HS-5 (cell line): ENCODE results near the gene ACOT11.

Source experiments
- DNase-seq: peaks from one replicate; pipeline ENCODE4 v3.0.0-alpha.2; 2012; ENCODE audit warnings: low read depth

The ACOT11 gene

GRCh38 chr1:54564312-54565112, 16.5 kb downstream of the ACOT11 start:
- no peak for DNase-seq

- no peak for DNase-seq
Measured at GRCh38 chr1:54565113-54565501, 17.1 kb downstream of the ACOT11 start.

GRCh38 chr1:54566438-54567141, 18.6 kb downstream of the ACOT11 start:
- no peak for DNase-seq

DNA sequence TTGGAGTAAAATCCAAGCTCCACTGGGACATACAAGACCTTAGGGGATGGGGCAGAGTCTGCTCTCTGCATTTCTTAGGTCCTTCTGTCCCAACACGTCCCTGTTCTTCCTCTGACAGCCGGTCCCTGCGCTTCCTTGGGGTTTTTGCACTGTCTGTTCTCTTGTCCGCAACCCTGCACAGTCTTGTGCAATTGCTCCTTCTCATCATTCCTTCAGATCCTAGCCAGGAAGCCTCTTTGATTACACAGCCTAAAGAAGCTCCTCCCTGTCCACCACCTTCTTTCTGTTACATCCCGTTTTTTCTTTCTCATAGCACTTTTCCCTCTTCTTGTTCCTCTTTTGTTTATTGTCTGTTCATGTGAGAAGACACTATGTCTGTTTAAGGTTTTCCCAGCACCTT, 19.9 kb downstream of the ACOT11 start:
- no peak for DNase-seq

DNA sequence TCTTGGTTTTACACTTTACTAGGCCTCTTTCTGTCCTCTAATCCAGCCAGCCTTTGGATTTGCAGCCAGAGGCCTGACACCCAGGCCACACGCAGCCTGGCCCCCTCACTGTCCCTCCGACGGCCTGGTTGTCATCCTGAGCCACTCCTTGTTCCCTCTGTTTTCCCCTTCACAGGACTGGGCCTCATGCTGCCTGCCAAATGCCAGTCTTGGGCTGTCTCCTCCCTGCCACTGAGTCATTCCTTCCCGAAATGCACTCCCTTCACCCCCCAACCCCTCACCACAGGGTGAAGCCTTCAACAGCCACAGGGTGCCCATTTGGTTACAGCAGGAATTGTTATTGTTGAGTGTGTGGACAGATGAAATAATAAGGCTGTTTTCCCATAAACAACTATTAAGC, 21.3 kb downstream of the ACOT11 start:
- DNase-seq = no peak

DNA sequence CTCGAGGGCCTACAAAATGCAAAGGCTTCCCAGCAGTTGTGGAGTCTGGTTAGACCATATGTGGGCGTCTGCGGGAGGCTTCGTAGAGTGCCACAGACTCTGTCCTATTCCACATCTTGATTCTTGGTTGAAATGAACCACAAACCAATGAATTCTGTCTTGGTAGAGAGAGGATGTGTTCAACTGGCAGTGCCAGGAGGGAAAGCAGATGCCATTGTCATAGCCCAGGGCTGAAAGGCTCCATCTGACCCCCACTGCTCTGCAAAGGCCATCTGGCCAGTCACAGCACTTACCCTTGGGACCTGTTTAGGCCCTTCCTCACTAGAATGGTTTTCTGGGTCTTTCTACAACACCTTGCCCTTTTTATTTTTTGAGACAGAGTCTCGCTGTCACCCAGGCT, 22.1 kb downstream of the ACOT11 start:
- no peak for DNase-seq

- no peak for DNase-seq
Measured at GRCh38 chr1:54571326-54571725, 23.3 kb downstream of the ACOT11 start.

DNA sequence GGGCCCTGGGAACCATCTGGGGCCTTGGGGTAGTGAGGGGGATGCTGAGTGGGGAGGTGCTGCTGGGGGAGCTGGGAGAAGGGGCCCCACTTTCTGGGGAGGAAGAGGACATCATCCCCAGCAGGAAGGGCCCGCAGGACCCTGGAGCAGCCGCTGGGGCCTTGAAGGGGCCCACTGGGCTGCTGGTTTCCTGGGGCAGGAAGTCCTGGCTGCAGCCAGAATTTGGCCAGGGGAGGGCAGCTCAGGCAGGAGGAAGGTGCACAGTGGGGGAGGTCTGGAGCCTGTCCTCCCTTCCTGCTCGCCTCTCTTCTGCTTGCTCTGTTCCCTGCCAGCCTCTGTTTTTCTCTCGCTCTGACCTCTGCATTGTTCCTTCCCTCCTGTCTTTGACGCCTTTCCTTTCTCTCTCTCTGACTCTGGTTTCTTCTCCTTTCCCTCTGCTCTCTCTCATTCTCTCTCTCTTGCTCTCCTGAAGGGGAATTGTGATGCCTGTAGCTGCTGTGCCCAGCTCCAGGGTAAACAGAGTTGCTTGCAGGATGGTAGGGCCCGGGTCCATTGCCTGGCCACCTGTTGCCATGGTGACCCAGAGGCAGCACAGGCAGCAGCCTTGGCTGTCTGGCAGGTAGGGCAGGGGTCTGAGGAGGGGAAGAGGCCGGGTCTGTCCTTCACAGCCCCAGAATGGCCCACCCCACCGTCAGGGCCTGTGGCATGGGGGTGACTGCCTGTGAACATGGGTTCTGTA, 23.9 kb downstream of the ACOT11 start:
- DNase-seq = no peak

DNA sequence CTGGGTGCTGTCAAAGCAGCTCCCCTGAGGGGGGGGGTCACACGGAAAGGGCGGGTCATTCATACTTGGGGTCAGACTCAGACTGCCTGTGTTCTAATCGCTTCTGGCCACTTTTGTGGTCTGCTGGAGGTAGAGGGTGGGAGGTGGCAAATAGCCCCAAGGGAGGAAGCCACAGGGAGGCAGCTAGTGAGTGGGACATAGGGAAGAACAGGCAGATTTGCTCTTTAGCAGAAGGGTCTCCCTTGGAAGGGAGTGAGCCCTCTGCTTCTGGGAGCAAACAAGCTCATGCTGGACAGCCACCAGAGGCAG, 24.5 kb downstream of the ACOT11 start:
- DNase-seq = no peak

DNA sequence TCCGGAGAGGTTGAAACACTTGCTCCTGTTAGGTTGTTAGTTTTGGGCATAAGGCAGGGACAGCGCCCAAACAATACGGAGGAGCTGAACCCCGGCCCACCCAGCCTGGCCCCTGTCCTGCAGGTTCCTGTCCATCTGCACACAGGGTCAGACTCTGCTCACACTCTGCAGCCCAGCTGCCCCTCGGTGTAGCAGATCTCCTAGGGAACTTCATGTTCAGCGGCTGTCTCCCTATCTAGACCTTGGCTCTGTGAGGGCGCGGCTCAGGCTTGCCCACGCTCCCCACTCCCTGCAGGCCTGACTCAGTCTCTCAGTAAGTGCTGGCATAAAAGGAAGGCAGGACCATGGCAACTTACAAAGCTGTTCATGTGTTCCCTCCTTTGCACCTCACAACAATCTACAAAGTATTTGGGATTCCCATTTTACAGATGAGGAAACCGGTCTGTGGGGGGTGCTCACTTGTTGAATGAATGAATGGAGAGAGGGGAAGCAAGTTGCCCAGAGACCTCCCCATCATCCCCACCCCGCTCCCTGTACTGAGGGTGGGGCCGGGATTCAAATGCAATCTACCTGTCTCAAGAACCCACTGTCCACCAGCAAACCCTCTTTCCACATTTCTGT, 26.2 kb downstream of the ACOT11 start:
- DNase-seq = no peak

DNA sequence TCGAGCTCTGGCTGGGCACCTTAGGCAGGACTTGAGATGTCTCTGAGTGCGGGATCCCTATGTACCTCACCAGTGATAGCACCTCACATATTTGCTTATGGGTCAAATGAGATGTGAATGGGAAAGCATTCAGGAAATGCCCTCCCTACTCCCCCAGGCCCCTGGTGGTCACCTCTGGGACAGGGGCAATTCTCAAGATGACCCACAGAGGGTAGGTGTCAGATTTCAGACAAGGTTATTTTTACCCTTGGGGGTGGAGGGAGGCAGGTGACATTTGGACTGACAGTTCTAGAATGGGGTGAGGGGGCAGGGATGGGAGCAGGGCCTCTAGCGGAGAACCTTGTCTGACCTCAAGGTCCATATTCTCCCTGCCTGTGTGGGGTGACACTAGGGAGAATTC, 27.1 kb downstream of the ACOT11 start:
- DNase-seq = no peak

DNA sequence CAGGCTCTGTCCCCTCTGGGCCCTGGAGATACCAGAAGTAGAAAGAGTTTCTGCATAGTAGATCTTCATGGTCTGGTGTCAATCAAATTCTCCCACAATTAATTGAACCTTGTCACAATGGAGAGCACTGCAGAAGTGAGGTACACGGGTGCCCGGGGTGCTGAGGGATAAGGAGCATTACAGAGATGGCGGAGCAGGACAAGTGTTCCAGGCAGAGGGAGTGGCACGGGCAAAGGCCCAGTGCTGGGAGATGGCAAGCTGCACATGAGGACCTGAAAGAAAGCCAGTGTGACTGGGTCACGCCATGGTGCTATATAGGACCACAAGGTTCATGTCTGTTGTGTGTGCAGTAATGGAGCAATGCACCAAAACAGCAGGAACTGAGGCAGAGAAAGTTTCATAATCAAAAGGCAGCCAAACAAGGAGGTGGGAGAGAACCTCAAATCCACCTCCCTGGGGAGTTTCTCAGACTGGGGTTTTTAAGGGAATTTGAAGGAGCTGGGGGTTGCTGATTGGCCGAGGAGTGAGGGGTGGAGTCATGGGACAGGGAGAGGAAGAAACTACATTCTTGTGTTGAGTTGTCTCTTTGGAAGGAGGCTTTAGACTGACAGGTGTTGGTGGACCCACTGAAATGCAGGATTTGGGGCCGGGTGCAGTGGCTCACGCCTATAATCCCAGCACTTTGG, 27.7 kb downstream of the ACOT11 start:
- no peak for DNase-seq

DNA sequence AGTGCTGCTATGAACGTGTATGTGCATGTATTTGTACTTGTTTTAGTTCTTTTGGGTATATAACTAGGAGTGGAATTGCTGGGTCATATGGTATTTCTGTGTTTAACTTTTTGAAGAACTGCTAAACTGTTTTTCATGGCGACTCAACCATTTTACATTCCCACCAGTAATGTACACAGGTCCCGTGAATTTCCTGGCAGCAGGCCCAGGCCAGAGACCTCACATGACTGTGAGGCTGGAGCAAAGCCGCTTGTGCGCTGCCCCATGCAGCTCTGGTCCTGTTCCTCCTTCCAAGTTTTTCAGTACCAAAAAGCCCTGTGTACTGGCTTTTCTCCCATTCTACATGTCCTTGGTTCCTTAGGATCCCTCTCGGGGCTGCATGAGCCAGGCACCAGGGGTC, 29.6 kb downstream of the ACOT11 start:
- DNase-seq = no peak

DNA sequence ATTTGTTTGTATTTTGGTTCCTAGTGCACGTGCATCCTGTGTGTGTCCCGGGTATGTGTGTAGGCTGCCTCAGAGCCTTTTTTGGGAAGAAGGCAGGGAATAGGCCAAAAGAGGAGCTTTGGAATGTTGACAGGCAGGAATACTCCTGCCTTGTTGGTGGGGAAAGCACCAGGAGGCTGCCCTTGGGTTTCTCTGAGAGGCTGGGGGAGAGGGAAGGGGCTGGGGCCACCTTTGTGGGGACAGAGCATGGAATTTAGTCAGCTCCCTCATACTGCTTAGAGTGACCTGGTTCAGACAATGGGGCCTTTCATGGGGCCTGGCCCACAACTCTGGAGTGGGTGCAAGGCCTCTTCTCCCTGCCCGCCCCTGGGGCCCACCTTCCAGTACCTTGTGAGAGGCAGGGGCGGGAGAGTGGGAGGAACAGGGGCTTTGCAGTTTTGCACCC, 31.3 kb downstream of the ACOT11 start:
- no peak for DNase-seq

DNA sequence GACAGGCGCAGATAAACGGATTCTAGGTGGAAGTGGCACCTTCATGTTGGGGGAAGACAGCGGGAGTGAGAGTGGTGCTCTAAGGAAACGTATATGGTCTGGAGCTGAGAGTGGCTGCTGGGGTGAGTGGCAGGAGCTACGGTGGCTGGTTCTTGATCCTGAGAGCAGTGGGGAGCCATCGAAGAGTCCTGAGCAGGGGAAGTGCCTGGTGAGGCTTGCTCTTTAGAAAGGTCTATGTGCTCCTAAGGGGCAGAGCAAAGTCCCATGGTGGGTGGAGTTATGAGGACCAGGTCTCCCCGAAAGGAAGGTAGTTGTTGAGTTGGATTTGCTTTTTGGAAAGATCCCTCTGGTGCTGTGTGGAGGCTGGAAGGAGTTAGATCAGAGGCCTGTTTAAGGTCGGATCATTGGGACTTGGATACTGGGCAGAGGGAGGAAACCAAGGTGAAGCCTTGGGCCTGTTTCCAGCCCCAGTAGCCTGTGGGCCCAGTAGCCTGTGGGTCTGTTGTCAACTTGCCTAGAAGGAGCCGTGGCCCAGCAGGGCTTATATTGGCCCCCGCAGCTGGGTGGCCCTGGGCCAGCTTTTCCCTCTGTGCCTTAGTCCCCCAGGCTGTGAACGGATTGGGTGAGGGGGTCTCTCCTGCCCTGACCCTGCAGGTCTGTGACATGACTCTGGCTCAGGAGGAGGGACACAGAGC, 33.0 kb downstream of the ACOT11 start:
- DNase-seq = no peak

DNA sequence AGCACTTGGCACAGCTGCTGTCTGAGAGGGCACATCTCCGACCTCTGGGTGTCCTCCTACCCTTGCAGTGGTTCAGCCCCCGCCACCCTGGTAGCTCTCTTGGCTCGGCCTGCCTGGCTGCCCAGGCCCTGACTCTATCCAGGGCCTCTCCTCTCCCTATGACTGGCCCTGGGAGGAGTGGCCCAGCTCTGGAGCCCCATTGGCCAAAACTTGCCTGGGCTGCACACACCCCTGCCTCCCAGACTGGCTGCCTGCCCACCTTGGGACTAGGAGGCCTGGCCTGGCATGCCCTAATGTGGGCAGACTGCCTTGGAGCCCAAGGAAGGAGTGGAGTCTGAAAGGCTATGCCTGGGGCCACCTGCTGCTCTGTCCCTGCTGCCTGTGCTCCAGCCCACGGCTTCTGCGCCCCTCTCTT, 33.6 kb downstream of the ACOT11 start:
- peak; percentile 10 for DNase-seq

- no peak for DNase-seq
Measured at GRCh38 chr1:54582566-54583306, 34.7 kb downstream of the ACOT11 start.

- no peak for DNase-seq
Measured at GRCh38 chr1:54583307-54583686, 35.3 kb downstream of the ACOT11 start.

DNA sequence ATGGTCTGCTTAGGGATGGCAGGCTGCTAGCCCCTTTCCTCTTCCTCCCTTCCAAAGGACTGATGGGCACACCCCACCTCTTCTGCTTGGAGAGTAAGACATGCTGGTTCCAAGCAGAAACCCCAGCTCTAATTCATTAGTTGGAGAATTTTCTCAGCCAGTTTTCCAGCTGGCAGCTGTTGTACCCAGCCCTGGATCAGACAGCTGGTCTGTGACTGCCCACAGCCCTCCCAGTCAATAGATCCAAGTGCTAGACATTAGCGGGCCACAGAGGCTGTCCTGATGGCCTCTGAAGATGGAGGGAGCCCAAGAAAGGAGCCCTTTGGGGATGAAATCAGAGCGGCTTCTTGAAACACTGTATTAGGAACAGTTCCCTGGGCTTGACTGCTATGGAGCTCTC, 35.8 kb downstream of the ACOT11 start:
- no peak for DNase-seq

- no peak for DNase-seq
Measured at GRCh38 chr1:54584575-54584974, 36.5 kb downstream of the ACOT11 start.
